ENCODE measurements around the gene SF3A2.

SF3A2 gene

DNA sequence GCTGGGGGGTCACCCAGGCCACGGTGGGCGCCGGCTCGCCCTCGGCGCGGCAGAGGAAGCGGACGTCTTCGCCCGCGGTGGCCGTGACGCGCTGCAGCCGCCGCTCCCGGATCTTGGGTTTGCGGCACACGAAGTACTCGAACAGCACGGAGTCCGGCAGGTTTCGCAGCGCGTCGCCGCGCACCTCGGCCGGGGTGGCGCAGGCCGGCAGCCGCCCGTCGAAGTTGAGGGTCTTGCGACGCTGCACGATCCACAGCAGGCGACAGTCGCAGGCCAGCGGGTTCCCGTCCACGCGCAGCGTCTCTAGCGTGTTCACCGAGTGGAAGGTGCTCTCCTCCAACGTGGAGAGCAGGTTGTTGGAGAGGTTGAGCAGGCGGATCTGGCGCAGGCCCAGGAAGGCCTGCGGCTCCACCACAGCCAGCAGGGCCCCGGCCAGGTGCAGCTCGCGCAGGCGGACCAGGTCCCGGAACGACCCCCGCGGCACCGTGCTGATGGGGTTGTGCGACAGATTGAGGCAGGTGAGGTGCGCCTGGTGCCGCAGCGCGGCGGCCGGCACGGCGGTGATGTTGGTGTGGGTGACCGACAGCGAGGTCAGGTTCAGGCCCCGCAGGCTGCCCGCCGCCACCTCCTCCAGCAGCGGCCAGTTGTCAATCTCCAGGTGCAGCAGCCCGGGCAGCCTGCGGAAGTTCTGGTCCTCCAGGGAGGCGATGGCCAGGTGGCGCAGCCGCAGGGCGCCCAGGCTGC, 54.0 kb downstream of the SF3A2 start:
- no peak for DNase-seq (ENCODE audit: low read depth, low spot score)
- H3K4me3 ChIP-seq (ENCODE audit: low read depth, low read length): no peak overlapping the region
- in situ Hi-C loops (cut with HindIII; ENCODE audit: low sequenced_read_pairs): no loop called here
- TF ChIP-seq, protein P1, sequence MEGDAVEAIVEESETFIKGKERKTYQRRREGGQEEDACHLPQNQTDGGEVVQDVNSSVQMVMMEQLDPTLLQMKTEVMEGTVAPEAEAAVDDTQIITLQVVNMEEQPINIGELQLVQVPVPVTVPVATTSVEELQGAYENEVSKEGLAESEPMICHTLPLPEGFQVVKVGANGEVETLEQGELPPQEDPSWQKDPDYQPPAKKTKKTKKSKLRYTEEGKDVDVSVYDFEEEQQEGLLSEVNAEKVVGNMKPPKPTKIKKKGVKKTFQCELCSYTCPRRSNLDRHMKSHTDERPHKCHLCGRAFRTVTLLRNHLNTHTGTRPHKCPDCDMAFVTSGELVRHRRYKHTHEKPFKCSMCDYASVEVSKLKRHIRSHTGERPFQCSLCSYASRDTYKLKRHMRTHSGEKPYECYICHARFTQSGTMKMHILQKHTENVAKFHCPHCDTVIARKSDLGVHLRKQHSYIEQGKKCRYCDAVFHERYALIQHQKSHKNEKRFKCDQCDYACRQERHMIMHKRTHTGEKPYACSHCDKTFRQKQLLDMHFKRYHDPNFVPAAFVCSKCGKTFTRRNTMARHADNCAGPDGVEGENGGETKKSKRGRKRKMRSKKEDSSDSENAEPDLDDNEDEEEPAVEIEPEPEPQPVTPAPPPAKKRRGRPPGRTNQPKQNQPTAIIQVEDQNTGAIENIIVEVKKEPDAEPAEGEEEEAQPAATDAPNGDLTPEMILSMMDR (IDR thresholded peaks at IDR 0.05; ENCODE audit: low read depth, low read length): no peak

DNA sequence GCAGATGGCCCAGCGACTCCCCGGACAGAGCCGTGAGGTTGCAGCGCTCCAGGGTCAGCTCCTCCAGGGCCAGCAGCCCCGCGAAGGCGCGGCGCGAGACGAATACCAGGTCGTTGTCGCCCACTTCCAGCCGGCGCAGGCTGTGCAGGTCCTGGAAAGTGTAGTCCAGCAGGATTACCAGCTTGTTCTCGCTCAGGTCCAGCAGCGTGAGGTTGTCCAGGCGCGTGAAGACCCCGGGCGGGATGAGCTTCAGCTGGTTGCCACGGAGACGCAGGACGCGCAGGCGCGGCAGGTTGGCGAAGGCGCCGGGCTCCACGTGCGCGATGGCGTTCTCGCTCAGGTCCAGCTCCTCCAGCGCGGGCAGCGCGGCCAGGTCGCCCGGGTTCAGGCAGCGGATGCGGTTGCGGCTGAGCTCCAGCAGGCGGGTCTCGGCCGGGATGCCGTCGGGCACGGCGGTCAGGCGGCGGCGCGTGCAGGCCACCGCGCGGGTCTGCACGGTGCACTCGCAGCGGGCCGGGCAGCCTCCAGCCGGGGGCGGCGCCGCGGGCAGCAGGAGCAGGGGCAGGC, 54.6 kb downstream of the SF3A2 start:
- TF ChIP-seq, protein P1 (IDR thresholded peaks at IDR 0.05; ENCODE audit: low read depth, low read length): no peak
- no peak for DNase-seq (ENCODE audit: low read depth, low spot score)
- in situ Hi-C loops (cut with HindIII; ENCODE audit: low sequenced_read_pairs): no loop called here
- no peak overlapping the region for H3K4me3 ChIP-seq (ENCODE audit: low read depth, low read length)

DNA sequence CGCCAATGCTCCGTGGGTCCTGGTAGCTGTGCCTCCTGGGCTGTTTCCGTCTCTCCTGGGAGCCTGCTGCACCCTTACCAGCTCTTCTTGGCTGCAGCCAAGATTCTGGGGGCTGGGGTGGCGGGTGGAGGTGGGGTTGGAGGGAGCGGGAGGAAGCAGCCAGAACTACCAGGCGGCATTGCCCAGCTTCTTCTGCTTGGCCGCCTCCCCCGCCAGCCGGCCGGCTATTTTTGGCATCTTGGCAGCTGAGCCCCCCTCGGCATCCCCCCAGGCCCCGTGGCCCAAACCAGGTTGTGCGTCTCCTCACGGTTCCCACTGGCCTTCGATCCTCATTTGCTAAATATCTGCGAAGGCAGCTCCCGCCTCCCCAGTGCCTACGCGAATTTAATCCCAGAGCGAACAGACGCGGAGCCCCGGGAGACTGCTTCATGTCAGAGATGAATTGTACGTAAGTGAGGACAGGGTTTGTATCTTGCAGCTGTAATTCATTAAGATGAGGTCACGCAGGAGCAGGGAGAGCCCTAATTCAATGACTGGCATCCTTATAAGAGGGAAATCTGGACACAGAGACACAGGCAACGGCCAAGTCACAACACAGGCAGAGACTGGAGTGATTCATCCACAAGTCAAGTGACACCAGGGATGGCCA, 58.2 kb downstream of the SF3A2 start:
- in situ Hi-C loops (cut with HindIII; ENCODE audit: low sequenced_read_pairs): no loop called here
- no peak for DNase-seq (ENCODE audit: low read depth, low spot score)
- TF ChIP-seq, protein P1 (IDR thresholded peaks at IDR 0.05; ENCODE audit: low read depth, low read length): no peak
- no peak overlapping the region for H3K4me3 ChIP-seq (ENCODE audit: low read depth, low read length)

DNA sequence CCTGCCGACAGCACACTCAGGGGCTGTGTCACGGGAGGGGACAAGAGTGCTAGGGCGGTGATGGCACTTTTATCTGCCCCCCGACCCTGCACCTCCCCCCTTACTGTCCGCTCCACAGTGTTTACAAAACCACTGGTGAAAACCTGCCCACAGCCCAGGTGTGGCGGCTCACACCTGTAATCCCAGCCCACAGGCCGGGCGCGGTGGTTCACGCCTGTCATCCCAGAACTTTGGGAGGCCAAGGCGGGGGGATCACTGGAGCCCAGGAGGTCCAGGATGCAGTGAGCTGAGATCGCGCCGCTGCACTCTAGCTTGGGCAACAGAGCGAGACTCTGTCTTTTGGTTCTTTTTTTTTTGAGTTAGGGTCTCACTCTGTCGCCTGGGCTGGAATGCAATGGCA, 59.5 kb downstream of the SF3A2 start:
- H3K4me3 ChIP-seq (ENCODE audit: low read depth, low read length): no peak overlapping the region
- DNase-seq (ENCODE audit: low read depth, low spot score): no peak
- TF ChIP-seq, protein P1 (IDR thresholded peaks at IDR 0.05; ENCODE audit: low read depth, low read length): no peak
- in situ Hi-C loops (cut with HindIII; ENCODE audit: low sequenced_read_pairs): no loop called here
